IMR-90 (cell line): ENCODE measurements around the gene SH3GL2. TPM values are rescaled to one million over a fixed set of nuclear protein-coding genes. Genes with fewer than 3 reads are reported as not detected.
A peak's percentile ranks its signal among the peaks of the same experiment; 100 is the strongest.

Experiments used
- ATAC-seq: fragments of 200-7000 bp; cut with Tn5 transposase; 2 replicates; pipeline ENCODE4 v1.9.1; 2020; ENCODE audit warnings: low read depth, mild to moderate bottlenecking, moderate library complexity
- BruUV-seq: library from RNA; stranded (reverse); fragments of 400-500 nt; replicated peaks from 2 replicates; lab custom pipeline; 2021; lab: Mats Ljungman, UMichigan
- CTCF ChIA-PET: fragments of 300-600 bp; formaldehyde crosslinking; extraction: SDS; loops from one replicate; lab custom pipeline; 2021; ENCODE audit warnings: antibody characterized with exemption; lab: Yijun Ruan, JAX
- POLR2A ChIA-PET: fragments of 300-600 bp; sonication (Branson Sonifier 250); formaldehyde crosslinking; loops from one replicate; lab custom pipeline; 2022; ENCODE audit warnings: antibody characterized with exemption; ENCODE audit not compliant: unreplicated experiment; lab: Charles Lee
- DNase-seq: peaks from one replicate; pipeline ENCODE4 v3.0.0; 2013
- H2AFZ ChIP-seq: replicated peaks from 2 replicates; pipeline ENCODE3; 2013; ENCODE audit warnings: low read length, mild to moderate bottlenecking; ENCODE audit not compliant: poor library complexity
- H2AK5ac ChIP-seq: 2 replicates; pipeline ENCODE4 v1.6.1; 2013; ENCODE audit warnings: low read depth, low read length, inconsistent platforms
- H2AK9ac ChIP-seq: replicated peaks from 2 replicates; pipeline ENCODE3; 2013; ENCODE audit warnings: mild to moderate bottlenecking, low read depth, low read length, moderate library complexity; ENCODE audit not compliant: poor library complexity
- H2BK120ac ChIP-seq: 2 replicates; pipeline ENCODE4 v1.6.1; 2013; ENCODE audit warnings: low read depth, low read length, inconsistent platforms
- H2BK15ac ChIP-seq: 3 replicates; pipeline ENCODE4 v1.6.1; 2013; ENCODE audit warnings: low read depth, low read length, inconsistent platforms
- H2BK20ac ChIP-seq: 2 replicates; pipeline ENCODE4 v1.6.1; 2013; ENCODE audit warnings: low read depth, mild to moderate bottlenecking, inconsistent platforms, low read length, moderate library complexity
- H2BK5ac ChIP-seq: 2 replicates; pipeline ENCODE4 v1.6.1; 2013; ENCODE audit warnings: mild to moderate bottlenecking, low read depth, low read length, inconsistent platforms; ENCODE audit not compliant: poor library complexity, severe bottlenecking
- H3K14ac ChIP-seq: replicated peaks from 2 replicates; pipeline ENCODE4 v1.6.1; 2013; ENCODE audit warnings: low read depth, low read length, inconsistent platforms
- H3K18ac ChIP-seq: 2 replicates; pipeline ENCODE4 v1.6.1; 2013; ENCODE audit warnings: low read depth, low read length, control low read depth
- H3K23ac ChIP-seq: 2 replicates; pipeline ENCODE4 v1.6.1; 2013; ENCODE audit warnings: low read depth, low read length, inconsistent platforms
- H3K27ac ChIP-seq: 2 replicates; pipeline ENCODE4 v1.5.1; 2013; ENCODE audit warnings: mild to moderate bottlenecking, control low read depth, low read length; ENCODE audit not compliant: insufficient read depth
- H3K27me3 ChIP-seq: 2 replicates; pipeline ENCODE4 v1.6.1; 2013; ENCODE audit warnings: low read length; ENCODE audit not compliant: control insufficient read depth, insufficient read depth
- H3K36me3 ChIP-seq: 2 replicates; pipeline ENCODE4 v1.6.1; 2013; ENCODE audit warnings: low read length, mixed read lengths; ENCODE audit not compliant: control insufficient read depth, insufficient read depth
- H3K4ac ChIP-seq: 2 replicates; pipeline ENCODE4 v1.6.1; 2013; ENCODE audit warnings: low read depth, low read length, inconsistent platforms
- H3K4me1 ChIP-seq: 2 replicates; pipeline ENCODE4 v1.6.1; 2013; ENCODE audit warnings: low read length, mixed read lengths; ENCODE audit not compliant: control insufficient read depth, insufficient read depth
- H3K4me2 ChIP-seq: 2 replicates; pipeline ENCODE4 v1.6.1; 2013; ENCODE audit warnings: low read depth, mild to moderate bottlenecking, control low read depth, low read length, moderate library complexity
- H3K4me3 ChIP-seq: 2 replicates; pipeline ENCODE4 v1.5.1; 2013; ENCODE audit warnings: low read depth, mild to moderate bottlenecking, control low read depth, low read length, moderate library complexity; ENCODE audit not compliant: insufficient read depth
- H3K56ac ChIP-seq: 2 replicates; pipeline ENCODE4 v1.6.1; 2013; ENCODE audit warnings: low read length, inconsistent platforms; ENCODE audit not compliant: insufficient read depth; ENCODE audit errors: extremely low read depth
- H3K79me1 ChIP-seq, 2 experiments: 2 replicates each; pipeline ENCODE4 v1.6.1; 2013; ENCODE audit warnings: low read length in 2 of 2, inconsistent platforms in 1 of 2, low read depth in 1 of 2
- H3K9ac ChIP-seq: 2 replicates; pipeline ENCODE4 v1.6.1; 2013; ENCODE audit warnings: low read depth, low read length, control low read depth
- H3K9me1 ChIP-seq: 2 replicates; pipeline ENCODE4 v1.6.1; 2013; ENCODE audit warnings: low read length, inconsistent platforms; ENCODE audit not compliant: insufficient read depth
- H3K9me3 ChIP-seq: 2 replicates; pipeline ENCODE4 v1.6.1; 2013; ENCODE audit warnings: low read length; ENCODE audit not compliant: control insufficient read depth, insufficient read depth
- H4K20me1 ChIP-seq: 2 replicates; pipeline ENCODE4 v1.6.1; 2013; ENCODE audit warnings: low read length, inconsistent platforms; ENCODE audit not compliant: insufficient read depth
- H4K5ac ChIP-seq: 2 replicates; pipeline ENCODE4 v1.6.1; 2013; ENCODE audit warnings: mild to moderate bottlenecking, low read depth, low read length, control low read depth
- H4K8ac ChIP-seq, 2 experiments: 2 replicates each; pipeline ENCODE4 v1.6.1; 2013; ENCODE audit warnings: low read depth in 2 of 2, low read length in 2 of 2, control low read depth in 1 of 2, inconsistent platforms in 1 of 2
- H4K91ac ChIP-seq: 2 replicates; pipeline ENCODE4 v1.6.1; 2013; ENCODE audit warnings: low read depth, low read length, inconsistent platforms; ENCODE audit not compliant: insufficient read depth
- BHLHE40 ChIP-seq: fragments of 150-350 bp; IDR thresholded peaks from 2 replicates; pipeline ENCODE4 v1.6.1; 2016; ENCODE audit warnings: mild to moderate bottlenecking, low read depth, low read length
- CEBPB ChIP-seq: IDR thresholded peaks from 2 replicates; pipeline ENCODE4 v1.6.1; 2012; ENCODE audit warnings: low read depth, low read length, improper control_type of control experiment
- CHD1 ChIP-seq: IDR thresholded peaks from 2 replicates; pipeline ENCODE4 v1.6.1; 2012; ENCODE audit warnings: low read depth, low read length, improper control_type of control experiment
- FOS ChIP-seq: fragments of 150-350 bp; IDR thresholded peaks from 2 replicates; pipeline ENCODE4 v1.6.1; 2016; ENCODE audit warnings: low read depth, low read length
- MAFK ChIP-seq: IDR thresholded peaks from 2 replicates; pipeline ENCODE4 v1.6.1; 2012; ENCODE audit warnings: low read depth, low read length, improper control_type of control experiment
- MAZ ChIP-seq: IDR thresholded peaks from 2 replicates; pipeline ENCODE4 v1.6.1; 2012; ENCODE audit warnings: low read depth, mild to moderate bottlenecking, low read length, improper control_type of control experiment, moderate library complexity, borderline replicate concordance
- NFE2L2 ChIP-seq: fragments of 150-350 bp; IDR thresholded peaks from 2 replicates; pipeline ENCODE4 v1.6.1; 2016; ENCODE audit warnings: low read depth, mild to moderate bottlenecking, low read length
- POLR2A ChIP-seq: IDR thresholded peaks from 2 replicates; pipeline ENCODE4 v1.6.1; 2012; ENCODE audit warnings: mild to moderate bottlenecking, low read depth, low read length
- RAD21 ChIP-seq: IDR thresholded peaks from 2 replicates; pipeline ENCODE4 v1.6.1; 2012; ENCODE audit warnings: low read length, improper control_type of control experiment
- RCOR1 ChIP-seq: IDR thresholded peaks from 2 replicates; pipeline ENCODE4 v1.6.1; 2012; ENCODE audit warnings: mild to moderate bottlenecking, low read length, improper control_type of control experiment; ENCODE audit not compliant: insufficient replicate concordance
- RFX5 ChIP-seq: IDR thresholded peaks from 2 replicates; pipeline ENCODE4 v1.8.0; 2012; ENCODE audit warnings: low read depth, mild to moderate bottlenecking, low read length, moderate library complexity
- SMC3 ChIP-seq: fragments of 150-350 bp; IDR thresholded peaks from 2 replicates; pipeline ENCODE4 v1.6.1; 2016; ENCODE audit warnings: low read depth, mild to moderate bottlenecking, antibody characterized with exemption, low read length, moderate library complexity
- WGBS, 2 experiments: methylation state at CpG; one replicate each; pipeline versions ENCODE4 v1.1.5 to v1.1.7; 2013; ENCODE audit warnings: missing lambda C conversion rate in 2 of 2; ENCODE audit not compliant: insufficient read length in 1 of 2; ENCODE audit errors: extremely low coverage in 2 of 2; 5-methylcytosine and 5-hydroxymethylcytosine counted together
- dilution Hi-C: fragments of 300-500 bp; cut with HindIII; formaldehyde crosslinking; loops from one replicate; pipeline ENCODE4 v1.14.3; 2018; ENCODE audit warnings: low sequenced_read_pairs; ENCODE audit not compliant: unreplicated experiment
- in situ Hi-C: fragments of 300-500 bp; cut with MboI; formaldehyde crosslinking; loops from 3 replicates; pipeline ENCODE4 v1.14.3; 2019; ENCODE audit warnings: low sequenced_read_pairs, inconsistent platforms, mixed read lengths
- intact Hi-C: fragments of 100-400 bp; cut with micrococcal nuclease; formaldehyde crosslinking; loops from 2 replicates; pipeline ENCODE4 v1.10.0; 2022
- polyA plus RNA-seq, 3 experiments: library from polyadenylated mRNA; depleted of rRNA; stranded (reverse); fragments of >200 nt; gene quantifications; 2 replicates each; pipeline ENCODE4 v1.2.3, GENCODE V29; 2012; ENCODE audit warnings: low replicate concordance in 1 of 3
- total RNA-seq: library from RNA; depleted of rRNA; stranded (reverse); fragments of >200 nt; gene quantifications from 2 replicates; pipeline ENCODE4 v1.2.3, GENCODE V29; 2012
- TF ChIP-seq, protein P1 (sequence below): conservative IDR thresholded peaks from 2 replicates; pipeline ENCODE4 v1.5.1; 2012; ENCODE audit warnings: mild to moderate bottlenecking, low read depth, low read length, improper control_type of control experiment
- TF ChIP-seq, protein P2 (sequence below): fragments of 150-350 bp; IDR thresholded peaks from 2 replicates; pipeline ENCODE4 v1.6.1; 2016; ENCODE audit warnings: low read depth, mild to moderate bottlenecking, low read length, moderate library complexity, borderline replicate concordance
- TF ChIP-seq, protein P3 (sequence below): fragments of 150-350 bp; IDR thresholded peaks from 2 replicates; pipeline ENCODE4 v1.6.1; 2017; ENCODE audit warnings: mild to moderate bottlenecking, antibody characterized with exemption, low read length, low read depth

The SH3GL2 gene
- total and polyA plus RNA-seq, 2 of the 4 experiments (the other 2 are of a cell fraction), result under 0.01 to 0.05 TPM

DNA sequence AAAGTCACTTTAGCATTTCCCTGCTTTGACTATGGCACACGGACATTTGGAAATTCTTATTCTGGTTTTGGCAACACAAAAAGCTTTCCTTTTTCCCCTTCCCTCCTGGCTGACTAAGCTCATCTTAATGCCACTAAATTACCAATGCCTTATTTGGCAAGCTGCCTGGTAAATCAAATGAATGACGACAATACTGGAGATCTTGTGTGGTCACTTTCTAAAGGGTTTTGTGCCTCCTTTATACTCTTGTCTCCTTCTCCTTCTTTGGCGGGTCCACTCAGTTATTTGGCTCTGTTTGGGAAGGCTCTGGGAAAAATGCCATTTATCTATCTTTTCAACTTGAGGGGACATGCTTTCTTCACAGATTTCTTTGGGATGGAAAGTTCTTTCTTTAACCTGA is 34.9 kb downstream of the SH3GL2 start:
- no CpG with 5 or more reads among the region's 3 CpGs for WGBS, 2 experiments
- Histone ChIP-seq H3K18ac (no peak overlapping the region), H3K14ac (no peak overlapping the region), H3K9me3 (no peaks in the 10 kb centered on the region), H3K27ac (no peak overlapping the region), H3K4me3 (no peak overlapping the region), H3K9me1 (peaks cover 3% of the 10 kb centered on the region; the same call in 1 of the 2 replicates), H4K8ac (no peak overlapping the region; a peak in 1 of 4 replicates), H3K4me2 (peak overlapping the region; percentile 35; the same call in 1 of the 2 replicates), H2AK9ac (no peak overlapping the region), H3K4me1 (peaks cover 4% of the 10 kb centered on the region), H2BK15ac (no peak overlapping the region), H3K79me1 (no peaks in the 10 kb centered on the region), H3K56ac (no peak overlapping the region), H2AK5ac (no peak overlapping the region), H2BK5ac (no peak overlapping the region), H3K36me3 (no peaks in the 10 kb centered on the region), H3K23ac (no peak overlapping the region), H2BK120ac (no peak overlapping the region), H3K4ac (no peak overlapping the region), H2AFZ (no peak overlapping the region), H4K5ac (no peak overlapping the region), H2BK20ac (no peak overlapping the region), H4K20me1 (no peaks in the 10 kb centered on the region), H3K27me3 (peaks cover 4% of the 10 kb centered on the region), H3K9ac (no peak overlapping the region), H4K91ac (no peak overlapping the region)
- ATAC-seq (peak; percentile 29; the same call in 1 of the 2 replicates), DNase-seq (peak; percentile 82)
- intact Hi-C loops, result loop anchor here (10.0 kb wide), 1 partner anchor 1439 kb away; no protein-coding TSS in a partner anchor
- POLR2A ChIA-PET, result no interaction called here
- CTCF ChIA-PET, result no interaction called here
- dilution Hi-C loops, result no loop called here
- TF ChIP-seq RCOR1, result no peak
- no peak for TF ChIP-seq BHLHE40
- TF ChIP-seq, protein P1, sequence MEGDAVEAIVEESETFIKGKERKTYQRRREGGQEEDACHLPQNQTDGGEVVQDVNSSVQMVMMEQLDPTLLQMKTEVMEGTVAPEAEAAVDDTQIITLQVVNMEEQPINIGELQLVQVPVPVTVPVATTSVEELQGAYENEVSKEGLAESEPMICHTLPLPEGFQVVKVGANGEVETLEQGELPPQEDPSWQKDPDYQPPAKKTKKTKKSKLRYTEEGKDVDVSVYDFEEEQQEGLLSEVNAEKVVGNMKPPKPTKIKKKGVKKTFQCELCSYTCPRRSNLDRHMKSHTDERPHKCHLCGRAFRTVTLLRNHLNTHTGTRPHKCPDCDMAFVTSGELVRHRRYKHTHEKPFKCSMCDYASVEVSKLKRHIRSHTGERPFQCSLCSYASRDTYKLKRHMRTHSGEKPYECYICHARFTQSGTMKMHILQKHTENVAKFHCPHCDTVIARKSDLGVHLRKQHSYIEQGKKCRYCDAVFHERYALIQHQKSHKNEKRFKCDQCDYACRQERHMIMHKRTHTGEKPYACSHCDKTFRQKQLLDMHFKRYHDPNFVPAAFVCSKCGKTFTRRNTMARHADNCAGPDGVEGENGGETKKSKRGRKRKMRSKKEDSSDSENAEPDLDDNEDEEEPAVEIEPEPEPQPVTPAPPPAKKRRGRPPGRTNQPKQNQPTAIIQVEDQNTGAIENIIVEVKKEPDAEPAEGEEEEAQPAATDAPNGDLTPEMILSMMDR, result no peak
- TF ChIP-seq CHD1, result no peak
- TF ChIP-seq POLR2A, result no peak
- TF ChIP-seq SMC3, result no peak
- TF ChIP-seq, protein P2, sequence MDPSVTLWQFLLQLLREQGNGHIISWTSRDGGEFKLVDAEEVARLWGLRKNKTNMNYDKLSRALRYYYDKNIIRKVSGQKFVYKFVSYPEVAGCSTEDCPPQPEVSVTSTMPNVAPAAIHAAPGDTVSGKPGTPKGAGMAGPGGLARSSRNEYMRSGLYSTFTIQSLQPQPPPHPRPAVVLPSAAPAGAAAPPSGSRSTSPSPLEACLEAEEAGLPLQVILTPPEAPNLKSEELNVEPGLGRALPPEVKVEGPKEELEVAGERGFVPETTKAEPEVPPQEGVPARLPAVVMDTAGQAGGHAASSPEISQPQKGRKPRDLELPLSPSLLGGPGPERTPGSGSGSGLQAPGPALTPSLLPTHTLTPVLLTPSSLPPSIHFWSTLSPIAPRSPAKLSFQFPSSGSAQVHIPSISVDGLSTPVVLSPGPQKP, result no peak
- TF ChIP-seq RFX5, result no peak
- no peak for TF ChIP-seq RAD21
- TF ChIP-seq, protein P3, sequence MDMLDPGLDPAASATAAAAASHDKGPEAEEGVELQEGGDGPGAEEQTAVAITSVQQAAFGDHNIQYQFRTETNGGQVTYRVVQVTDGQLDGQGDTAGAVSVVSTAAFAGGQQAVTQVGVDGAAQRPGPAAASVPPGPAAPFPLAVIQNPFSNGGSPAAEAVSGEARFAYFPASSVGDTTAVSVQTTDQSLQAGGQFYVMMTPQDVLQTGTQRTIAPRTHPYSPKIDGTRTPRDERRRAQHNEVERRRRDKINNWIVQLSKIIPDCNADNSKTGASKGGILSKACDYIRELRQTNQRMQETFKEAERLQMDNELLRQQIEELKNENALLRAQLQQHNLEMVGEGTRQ, result no peak
- no peak for TF ChIP-seq FOS
- no peak for TF ChIP-seq CEBPB
- TF ChIP-seq NFE2L2, result no peak
- TF ChIP-seq MAZ, result no peak
- TF ChIP-seq MAFK, result no peak
- no TSS peak for BruUV-seq
- in situ Hi-C loops, result no loop called here
